HG03064 (cell line): ENCODE results near the gene CCDC91.
"Not testable (repeated sequence)": the region's sequence is repeated elsewhere in the genome, so short reads cannot be mapped to it uniquely, and the experiment has no call there.

Experiments
- ATAC-seq: cut with Tn5 transposase; IDR thresholded peaks from one replicate; pipeline ENCODE4 v1.9.1; 2021; ENCODE audit warnings: low read depth; ENCODE audit not compliant: unreplicated experiment

The CCDC91 gene

GRCh38 chr12:28268608-28269229 is 78.5 kb downstream of the CCDC91 start:
- ATAC-seq = no peak

- ATAC-seq = no peak
These were observed 79.6 kb downstream of the CCDC91 start for GRCh38 chr12:28269851-28270250.

- ATAC-seq = no peak
These were observed 88.2 kb downstream of the CCDC91 start for GRCh38 chr12:28278499-28278898.

- ATAC-seq = no peak
These were observed 88.7 kb downstream of the CCDC91 start for GRCh38 chr12:28278960-28279359.

DNA sequence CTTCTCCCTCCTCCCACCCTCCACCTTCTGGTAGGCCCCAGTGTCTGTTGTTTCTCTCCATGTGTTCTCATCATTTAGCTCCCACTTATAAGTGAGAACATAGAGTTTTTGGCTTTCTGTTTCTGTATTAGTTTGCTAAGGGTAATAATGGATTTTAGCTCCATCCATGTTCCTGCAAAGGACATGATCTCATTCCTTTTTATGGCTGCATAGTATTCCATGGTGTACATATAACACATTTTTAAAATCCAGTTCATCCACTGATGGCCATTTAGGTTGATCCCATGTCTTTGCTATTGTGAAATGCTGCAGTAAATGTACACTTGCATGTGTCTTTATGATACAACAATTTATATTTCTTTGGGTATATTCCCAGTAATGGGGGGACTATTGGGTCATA is 96.1 kb downstream of the CCDC91 start:
- ATAC-seq = no peak

DNA sequence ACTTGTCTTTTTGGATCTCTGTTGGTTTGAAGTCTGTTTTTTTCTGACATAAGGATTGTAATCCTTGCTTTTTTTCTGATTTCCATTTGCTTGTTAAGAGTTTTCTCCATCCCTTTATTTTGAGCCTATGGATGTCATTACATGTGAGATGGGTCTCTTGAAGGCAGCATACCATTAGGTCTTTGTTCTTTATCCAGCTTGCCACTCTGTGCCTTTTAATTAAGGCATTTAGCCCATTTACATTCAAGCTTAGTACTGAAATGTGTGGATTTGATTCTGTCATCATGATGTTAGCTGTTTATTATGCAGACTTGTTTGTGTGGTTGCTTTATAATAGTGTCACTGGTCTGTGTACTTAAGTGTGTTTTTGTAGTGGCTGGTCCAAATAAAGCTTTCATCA is 100.0 kb downstream of the CCDC91 start:
- ATAC-seq = no peak

GRCh38 chr12:28292699-28293098 is 102.4 kb downstream of the CCDC91 start:
- no peak for ATAC-seq

DNA sequence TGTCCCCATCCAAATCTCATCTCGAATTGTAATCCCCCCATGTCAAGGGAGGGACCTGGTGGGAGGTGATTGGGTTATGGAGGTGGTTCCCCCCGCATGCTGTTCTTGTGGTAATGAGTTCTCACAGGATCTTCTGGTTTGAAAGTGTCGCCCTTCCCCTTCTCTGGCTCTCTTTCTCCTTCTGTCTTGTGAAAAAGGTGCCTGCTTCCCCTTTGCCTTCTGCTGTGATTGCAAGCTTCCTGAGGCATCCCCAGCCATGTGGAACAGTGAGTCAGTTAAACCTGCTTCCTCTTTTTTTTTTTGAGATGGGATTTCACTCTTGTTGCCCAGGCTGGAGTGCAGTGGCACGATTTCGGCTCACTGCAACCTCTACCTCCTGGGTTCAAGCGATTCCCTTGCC is 104.0 kb downstream of the CCDC91 start:
- no peak for ATAC-seq

- no peak for ATAC-seq
These were observed 106.0 kb downstream of the CCDC91 start for GRCh38 chr12:28296287-28296686.

DNA sequence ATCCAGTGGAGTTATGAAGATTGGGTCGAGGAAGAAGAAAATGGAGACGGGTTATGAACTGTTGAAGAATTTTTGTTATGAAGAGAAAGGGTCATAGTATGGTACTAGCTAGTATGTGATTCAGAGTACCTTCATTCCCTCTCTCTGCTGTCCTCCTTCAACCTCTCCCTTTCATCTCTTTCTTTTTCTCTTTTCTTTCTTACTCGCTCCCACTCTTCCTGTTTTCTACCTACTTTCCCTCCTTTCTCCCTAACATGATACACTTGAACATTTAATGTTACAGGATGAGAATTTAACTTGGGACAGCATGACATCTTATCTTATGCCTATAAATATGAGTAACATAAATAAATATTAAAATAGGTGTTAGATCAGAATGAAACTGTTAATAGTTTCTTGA is 112.9 kb downstream of the CCDC91 start:
- no peak for ATAC-seq

DNA sequence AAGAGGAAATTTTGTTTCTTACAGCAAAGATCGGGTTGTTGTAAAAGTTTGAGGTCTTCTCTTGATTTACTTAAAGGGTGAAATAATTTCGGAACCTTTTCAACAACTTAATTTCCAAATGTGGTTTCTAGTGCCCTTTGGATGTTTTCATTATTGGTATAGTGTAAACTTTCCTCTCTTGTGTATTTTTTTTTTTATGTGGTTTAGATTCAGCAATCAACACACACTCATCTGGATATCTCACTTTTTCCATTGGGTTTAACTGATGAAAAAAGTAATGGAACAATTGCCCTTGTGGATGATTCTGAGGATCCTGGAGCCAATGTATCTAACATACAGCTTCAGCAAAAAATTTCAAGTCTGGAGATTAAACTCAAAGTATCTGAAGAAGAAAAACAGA is 116.3 kb downstream of the CCDC91 start:
- ATAC-seq = no peak

DNA sequence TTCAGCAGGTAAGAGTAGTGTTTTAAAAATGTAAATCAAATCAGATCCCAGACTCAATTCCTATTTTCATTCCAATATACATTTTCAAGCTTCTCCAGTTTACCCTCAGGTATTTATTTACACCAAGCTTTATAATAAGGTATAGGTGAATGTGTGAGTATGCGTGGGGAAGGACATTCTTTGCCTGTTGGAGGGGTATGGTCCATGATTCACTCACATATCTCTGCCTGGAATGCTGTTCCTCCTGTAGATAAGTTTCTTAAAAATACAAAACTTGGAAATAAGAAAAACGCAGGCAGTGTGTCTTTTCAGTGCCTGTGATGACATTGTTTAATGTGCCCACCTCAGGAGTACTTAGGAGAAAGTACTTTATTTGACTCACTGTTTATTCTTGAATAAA is 118.6 kb downstream of the CCDC91 start:
- no peak for ATAC-seq

DNA sequence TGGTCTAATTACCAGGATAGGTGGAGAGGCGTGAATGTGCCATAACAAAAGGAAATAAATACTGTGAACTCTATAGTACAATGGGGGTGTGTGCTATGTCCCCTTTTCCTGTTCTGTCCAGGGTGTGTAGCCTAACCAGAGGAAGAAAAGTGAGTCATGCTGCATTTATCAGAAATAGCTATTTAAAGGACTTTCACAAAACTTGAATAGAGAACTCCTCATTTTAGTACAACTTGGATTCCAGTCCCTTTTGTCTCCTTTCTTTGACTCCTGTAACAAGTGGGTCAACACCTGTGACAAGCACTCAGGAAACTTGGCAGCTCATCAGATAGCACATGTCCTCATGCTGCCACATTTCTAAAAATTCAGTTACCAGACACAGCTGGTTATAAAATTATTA is 123.4 kb downstream of the CCDC91 start:
- no peak for ATAC-seq

GRCh38 chr12:28316049-28316448 is 125.8 kb downstream of the CCDC91 start:
- ATAC-seq = no peak

DNA sequence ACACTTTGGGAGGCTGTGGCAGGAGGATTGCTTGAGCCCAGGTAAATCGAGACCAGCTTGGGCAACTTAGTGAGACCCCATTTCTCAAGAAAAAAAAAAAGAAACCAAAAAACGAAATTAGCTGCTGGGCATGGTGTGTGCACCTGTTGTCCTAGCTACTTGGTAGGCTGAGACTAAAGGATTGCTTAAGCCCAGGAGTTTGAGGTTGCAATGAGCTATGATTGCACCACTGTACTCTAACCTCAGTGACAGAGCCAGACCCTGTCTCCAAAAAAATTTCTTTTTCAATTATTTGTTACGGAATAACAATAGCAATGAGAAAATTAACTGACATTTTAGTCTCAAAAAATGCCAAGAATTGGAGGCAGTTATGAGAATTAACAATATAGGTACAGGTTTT is 128.0 kb downstream of the CCDC91 start:
- ATAC-seq = no peak

- ATAC-seq = no peak
These were observed 130.1 kb downstream of the CCDC91 start for GRCh38 chr12:28320353-28320752.

DNA sequence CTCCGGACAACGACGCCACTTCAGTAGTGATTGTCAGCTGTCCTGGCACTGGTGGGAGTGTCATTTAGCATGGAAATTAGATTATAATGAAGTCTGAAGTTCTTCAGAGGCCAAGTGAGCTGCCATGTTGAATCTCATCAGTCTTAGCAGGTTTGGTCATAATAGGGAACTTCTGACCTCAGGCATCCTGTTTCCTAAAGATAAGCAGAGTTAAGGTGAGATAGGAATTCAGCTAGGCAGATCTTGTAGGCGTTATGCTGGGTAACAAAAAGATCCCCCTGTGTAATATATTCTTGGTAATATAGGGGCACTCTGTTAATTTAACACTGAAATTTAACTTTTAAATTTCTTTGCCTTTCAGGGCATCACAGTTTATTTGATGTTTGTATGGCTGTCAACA is 137.5 kb downstream of the CCDC91 start:
- no peak for ATAC-seq

GRCh38 chr12:28328967-28329366 is 138.7 kb downstream of the CCDC91 start:
- ATAC-seq = no peak

GRCh38 chr12:28329727-28330126 is 139.5 kb downstream of the CCDC91 start:
- ATAC-seq = not testable (repeated sequence)

DNA sequence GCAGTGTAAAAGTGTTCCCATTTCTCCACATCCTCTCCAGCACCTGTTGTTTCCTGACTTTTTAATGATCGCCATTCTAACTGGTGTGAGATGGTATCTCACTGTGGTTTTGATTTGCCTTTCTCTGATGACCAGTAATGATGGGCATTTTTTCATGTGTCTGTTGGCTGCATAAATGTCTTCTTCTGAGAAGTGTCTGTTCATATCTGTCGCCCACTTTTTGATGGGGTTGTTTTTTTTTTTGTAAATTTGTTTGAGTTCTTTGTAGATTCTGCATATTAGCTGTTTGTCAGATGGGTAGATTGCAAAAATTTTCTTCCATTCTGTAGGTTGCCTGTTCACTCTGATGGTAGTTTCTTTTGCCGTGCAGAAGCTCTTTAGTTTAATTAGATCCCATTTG is 140.0 kb downstream of the CCDC91 start:
- not testable (repeated sequence) for ATAC-seq

- no peak for ATAC-seq
These were observed 140.9 kb downstream of the CCDC91 start for GRCh38 chr12:28331130-28331529.

GRCh38 chr12:28340261-28341045 is 150.2 kb downstream of the CCDC91 start:
- ATAC-seq = no peak
